HG02763 (cell line): ENCODE data around the gene PRKD2.
A peak's percentile ranks its signal among the peaks of the same experiment; 100 is the strongest.
"Not testable (repeated sequence)": the region's sequence is repeated elsewhere in the genome, so short reads cannot be mapped to it uniquely, and the experiment has no call there.

Source experiments
- ATAC-seq: cut with Tn5 transposase; IDR thresholded peaks from one replicate; pipeline ENCODE4 v1.9.1; 2021; ENCODE audit warnings: mild to moderate bottlenecking, moderate library complexity; ENCODE audit not compliant: unreplicated experiment

PRKD2 gene

GRCh38 chr19:46717034-46717715 lies at the start of gene PRKD2:
PRKD2 (minus strand) TSS chr19:46717114; CDS start chr19:46716370, 744 bp downstream.
- peak; percentile 35 for ATAC-seq

GRCh38 chr19:46764817-46765291 lies 47.9 kb upstream of the PRKD2 start:
- no peak for ATAC-seq

DNA sequence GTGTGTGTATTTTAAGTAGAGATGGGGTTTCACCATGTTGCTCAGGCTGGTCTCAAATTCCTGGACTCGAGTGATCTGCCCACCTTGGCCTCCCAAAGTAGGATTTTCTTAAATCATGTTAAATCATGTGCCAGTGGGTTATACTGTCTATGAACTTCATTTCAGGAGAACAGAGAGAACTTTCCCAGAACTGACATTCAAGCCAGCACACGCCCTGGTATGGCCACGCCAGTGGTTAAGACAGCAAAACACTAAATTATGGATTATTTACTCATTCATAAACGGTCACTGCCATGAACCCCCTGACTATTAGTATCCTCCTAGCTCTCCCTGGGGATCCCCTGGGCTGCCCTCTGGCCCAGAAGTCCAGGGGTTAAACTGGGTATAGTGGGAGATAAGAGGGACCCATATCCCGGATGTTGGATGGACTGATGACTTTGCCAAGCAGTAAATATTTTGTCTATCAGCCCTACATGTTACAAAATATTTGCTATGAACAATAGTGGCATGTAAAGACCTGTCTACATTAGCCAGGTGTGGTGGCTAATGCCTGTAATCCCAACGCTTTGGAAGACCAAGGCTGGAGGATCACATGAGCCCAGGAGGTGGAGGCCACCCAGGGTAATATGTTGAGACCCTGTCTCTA lies 45.5 kb upstream of the PRKD2 start:
- no peak for ATAC-seq

DNA sequence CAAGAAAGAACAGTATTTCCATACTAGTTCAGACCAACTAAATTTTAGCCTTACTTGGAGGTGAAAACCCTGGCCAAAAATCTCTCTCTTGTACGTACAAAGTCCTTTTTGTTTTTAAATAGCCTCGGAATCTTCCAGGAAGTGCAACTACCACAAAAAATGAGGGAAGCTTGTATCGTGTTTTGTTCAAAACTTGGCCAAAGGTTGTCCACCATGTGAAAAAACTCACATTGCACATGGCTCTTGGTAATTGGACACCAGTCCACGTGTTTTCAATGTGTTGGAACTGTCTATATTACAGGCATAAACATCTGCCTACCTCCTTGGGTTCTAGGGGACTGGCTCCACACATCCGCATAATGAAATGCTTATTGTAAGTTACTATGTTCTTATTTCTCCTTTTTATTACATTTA lies 44.5 kb upstream of the PRKD2 start:
- ATAC-seq: no peak

- not testable (repeated sequence) for ATAC-seq
Observed at GRCh38 chr19:46760897-46761296, 44.0 kb upstream of the PRKD2 start.

DNA sequence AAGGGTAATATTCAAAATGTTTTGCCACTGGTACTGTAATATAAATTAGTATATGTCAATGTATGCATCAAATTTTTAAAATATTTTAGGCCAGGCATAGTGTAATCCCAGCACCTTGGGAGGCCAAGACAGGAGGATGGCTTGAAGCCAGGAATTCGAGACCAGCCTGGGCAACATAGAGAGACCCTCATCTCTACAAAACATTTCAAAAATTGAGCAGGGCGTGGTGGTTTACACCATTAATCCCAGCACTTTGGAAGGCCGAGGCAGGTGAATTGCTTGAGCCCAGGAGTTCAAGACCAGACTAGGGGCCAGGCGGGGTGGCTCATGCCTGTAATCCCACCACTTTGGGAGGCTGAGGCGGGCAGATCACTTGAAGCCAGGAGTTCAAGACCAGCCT lies 43.4 kb upstream of the PRKD2 start:
- no peak for ATAC-seq

DNA sequence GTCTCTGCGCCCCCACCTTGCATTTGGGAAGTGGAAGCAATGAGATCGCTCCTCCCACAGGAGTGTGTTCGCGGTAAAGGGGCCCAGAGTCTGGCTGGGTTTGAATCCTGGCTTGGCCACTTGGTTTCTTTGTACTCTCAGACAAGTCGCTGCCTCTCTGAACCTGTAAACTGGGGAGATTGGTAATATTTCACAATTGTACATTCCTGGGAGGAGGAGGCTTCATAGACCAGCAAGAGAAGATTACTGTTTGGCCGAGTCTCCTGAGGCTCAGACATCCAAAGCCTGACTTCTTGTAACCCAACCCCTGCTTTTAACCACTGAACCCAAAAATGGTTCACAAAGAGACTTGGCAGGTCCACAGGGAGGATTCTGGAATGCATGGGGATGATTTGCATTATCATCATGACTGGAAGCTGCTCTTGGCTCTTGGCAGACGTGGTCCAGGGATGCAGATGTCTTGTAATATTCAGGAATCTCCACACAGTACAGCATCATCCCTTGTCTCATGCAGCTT lies 43.0 kb upstream of the PRKD2 start:
- no peak for ATAC-seq

GRCh38 chr19:46759206-46759605 lies 42.3 kb upstream of the PRKD2 start:
- ATAC-seq: no peak

DNA sequence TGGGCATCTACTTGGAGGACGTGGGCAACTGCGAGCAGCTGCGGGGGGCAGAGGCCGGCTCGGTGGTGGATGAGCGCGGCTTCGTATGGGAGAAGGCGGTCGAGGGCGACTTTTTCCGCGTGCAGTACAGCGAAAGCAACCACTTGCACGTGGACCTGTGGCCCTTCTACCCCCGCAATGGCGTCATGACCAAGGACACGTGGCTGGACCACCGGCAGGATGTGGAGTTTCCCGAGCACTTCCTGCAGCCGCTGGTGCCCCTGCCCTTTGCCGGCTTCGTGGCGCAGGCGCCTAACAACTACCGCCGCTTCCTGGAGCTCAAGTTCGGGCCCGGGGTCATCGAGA lies 39.6 kb upstream of the PRKD2 start:
- no peak for ATAC-seq

- no peak for ATAC-seq
Observed at GRCh38 chr19:46755853-46756543, 39.1 kb upstream of the PRKD2 start.

DNA sequence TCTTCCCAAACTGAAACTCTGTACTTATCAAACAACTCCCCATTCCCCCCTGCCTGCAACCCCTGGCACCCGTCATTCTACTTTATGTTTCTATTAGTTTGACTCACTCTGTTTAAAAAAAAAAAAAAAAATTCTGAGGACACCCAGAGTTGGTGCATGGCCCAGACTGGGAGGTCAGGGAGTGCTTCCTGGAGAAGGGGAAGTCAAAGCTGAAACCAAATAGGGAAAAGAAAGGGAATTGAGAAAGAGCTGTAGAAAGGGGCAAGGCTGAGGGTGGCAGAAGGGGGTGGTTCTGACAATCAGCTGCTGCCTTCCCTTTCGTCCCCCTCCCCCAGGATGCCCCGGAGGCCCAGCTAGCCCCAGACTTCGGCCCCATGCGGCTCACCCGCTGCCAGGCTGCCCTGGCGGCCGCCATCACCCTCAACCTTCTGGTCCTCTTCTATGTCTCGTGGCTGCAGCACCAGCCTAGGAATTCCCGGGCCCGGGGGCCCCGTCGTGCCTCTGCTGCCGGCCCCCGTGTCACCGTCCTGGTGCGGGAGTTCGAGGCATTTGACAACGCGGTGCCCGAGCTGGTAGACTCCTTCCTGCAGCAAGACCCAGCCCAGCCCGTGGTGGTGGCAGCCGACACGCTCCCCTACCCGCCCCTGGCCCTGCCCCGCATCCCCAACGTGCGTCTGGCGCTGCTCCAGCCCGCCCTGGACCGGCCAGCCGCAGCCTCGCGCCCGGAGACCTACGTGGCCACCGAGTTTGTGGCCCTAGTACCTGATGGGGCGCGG lies 38.4 kb upstream of the PRKD2 start:
- ATAC-seq: no peak

GRCh38 chr19:46753420-46754155 lies 36.7 kb upstream of the PRKD2 start:
- no peak for ATAC-seq

DNA sequence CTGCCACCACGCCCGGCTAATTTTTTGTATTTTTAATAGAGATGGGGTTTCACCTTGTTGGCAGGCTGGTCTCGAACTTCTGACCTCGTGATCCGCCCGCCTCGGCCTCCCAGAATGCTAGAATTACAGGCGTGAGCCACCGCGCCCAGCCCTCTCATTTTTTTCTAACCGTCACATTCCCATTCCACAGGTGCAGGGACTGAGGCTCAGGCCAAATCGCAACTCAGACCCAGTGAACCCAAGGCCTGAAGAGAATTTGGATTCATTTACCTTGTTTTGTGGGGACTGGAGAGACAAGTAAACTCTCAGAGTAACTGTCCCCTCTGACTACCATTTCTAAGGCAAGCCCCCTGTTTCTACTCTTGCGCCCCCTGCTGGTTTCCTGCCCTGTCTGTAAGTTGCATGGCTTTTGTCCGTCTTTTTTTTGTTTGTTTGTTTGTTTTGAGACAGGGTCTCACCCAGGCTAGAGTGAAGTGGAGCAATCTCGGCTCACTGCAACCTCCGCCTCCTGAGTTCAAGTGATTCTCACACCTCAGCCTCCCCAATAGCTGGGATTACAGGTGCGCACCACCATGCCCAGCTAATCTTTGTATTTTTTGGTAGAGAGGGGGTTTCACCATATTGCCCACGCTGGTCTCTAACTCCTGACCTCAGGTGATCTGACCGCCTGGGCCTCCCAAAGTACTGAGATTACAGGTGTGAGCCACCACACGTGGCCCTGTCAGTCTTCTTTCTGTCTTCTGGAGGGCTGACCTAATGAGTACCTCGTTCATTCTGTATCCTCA lies 31.6 kb upstream of the PRKD2 start:
- no peak for ATAC-seq

DNA sequence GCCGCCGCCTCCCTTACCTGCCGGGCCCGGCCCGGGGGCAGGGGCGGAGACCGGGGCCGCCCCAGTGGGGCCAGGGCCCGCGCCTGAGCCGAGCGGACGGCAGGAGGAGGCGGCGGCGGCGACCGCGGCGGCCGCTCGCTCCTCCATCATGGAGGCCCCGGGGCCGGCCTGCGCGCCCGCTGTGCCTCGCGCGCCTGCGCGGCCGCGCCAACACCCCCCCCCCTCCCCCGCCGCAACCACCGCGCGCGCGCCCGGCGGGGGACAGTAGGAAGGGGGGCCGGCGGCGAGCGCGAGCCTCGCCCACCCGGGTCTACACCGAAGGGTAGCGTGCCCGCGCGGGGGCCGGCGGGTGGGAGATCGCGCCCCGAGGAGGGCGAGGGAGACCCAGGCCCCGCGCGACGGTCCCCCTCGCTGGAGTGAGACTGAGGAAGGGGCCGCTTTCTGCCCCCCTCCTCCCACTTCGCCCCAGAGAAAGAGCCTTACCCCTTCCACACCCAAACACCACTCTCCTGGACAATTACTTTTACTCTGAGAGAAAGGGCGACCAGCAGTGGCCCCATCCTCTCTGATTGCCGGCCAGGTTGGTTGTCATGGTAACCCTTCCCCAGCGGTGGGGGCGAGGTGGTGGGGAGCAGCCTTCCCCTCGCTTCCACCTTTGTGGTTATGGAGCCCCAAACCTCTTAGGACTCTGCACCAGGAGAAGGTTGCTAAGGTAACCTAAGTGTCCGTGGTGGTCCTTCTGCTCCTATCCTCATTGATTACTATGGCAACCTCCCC lies 29.6 kb upstream of the PRKD2 start, which contains the start of gene STRN4:
TSS of gene STRN4 (minus strand) at position 170 of the 777 bp plus-strand sequence. CDS start at position 150, 20 bp downstream.
- ATAC-seq: peak; percentile 68

DNA sequence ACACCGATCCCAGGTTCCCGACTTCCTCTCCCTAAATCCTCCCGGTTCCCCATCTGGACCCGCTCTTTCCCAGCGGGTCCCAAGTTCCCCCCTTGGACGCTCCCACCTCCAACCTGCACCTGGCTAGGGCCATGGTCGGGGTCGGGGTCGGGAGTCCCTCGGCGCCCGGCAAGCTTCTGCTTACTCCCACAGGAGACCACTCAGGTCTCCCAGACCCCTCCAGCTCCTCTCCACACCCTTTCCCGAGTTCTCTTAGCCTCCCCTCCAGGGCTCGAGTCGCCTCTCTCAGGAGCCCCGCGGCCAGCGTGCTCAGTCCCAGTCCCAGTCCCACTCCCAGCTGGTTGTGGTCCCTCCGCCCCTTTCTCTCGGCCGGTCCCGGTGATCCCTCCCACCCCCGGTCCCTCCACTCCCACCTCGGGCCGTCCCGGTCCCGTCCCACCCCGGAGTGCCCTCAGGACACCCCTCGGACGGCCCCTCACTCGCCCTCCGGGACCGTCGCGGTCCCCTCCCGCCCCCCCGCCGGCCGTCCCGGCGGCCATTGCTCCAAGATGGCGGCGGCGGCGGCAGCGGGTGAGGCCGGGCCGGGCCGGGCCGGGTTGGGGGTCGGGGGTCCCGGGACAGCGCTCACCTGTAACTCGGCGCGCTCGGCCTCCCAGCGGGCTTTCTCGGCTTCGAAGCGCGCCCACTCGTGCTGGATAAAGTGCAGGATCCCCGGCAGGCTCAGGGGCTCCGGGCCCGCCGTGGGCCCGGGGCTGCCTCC lies 28.8 kb upstream of the PRKD2 start, which contains the start of gene FKRP:
TSS of gene FKRP (plus strand) at position 537 of the 760 bp plus-strand sequence. CDS start 9,394 bp downstream, outside the sequence.
- peak; percentile 44 for ATAC-seq

DNA sequence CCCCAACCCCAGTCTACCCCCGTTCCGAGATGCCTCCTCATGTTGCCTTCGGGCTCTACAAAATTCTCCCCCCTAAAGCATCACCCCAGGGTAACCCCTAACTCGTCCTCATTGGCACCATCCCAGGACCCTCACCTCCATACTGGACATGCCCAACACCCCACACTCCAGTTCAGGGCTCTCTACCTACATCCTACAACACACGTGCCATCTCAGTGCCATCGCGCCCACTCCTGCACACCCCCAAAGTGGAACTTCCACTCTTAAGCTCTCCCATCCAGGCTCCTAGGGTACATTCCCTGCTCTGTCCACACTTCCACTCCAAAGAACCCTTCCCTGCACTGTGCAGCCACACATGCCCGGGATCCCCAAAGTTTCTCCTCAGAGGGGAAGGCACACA lies 28.1 kb upstream of the PRKD2 start:
- ATAC-seq: no peak

GRCh38 chr19:46744005-46744691 lies 27.2 kb upstream of the PRKD2 start:
- no peak for ATAC-seq
